Stimulated activated CD4-positive, alpha-beta T cell treated with anti-CD3 and anti-CD28 coated beads, Interleukin-2, amount 100 ng/mL, for 48 hours (primary cell): ENCODE results near the gene CREG2.
"Not testable (repeated sequence)": the region's sequence is repeated elsewhere in the genome, so short reads cannot be mapped to it uniquely, and the experiment has no call there.

Experiments used
- DNase-seq, 2 donors: peaks; one replicate each; pipeline ENCODE4 v3.0.0-alpha.2; 2020

Gene CREG2

GRCh38 chr2:101369100-101369499 is 18.2 kb downstream of the CREG2 start:
- DNase-seq = no peak

- DNase-seq = no peak
Observed at GRCh38 chr2:101368376-101368775, 18.9 kb downstream of the CREG2 start.

- DNase-seq = no peak
Observed at GRCh38 chr2:101367508-101367907, 19.8 kb downstream of the CREG2 start.

GRCh38 chr2:101364878-101365277 is 22.4 kb downstream of the CREG2 start:
- DNase-seq = no peak

GRCh38 chr2:101362777-101363176 is 24.5 kb downstream of the CREG2 start:
- DNase-seq = no peak

- DNase-seq = no peak
Observed at GRCh38 chr2:101362316-101362715, 25.0 kb downstream of the CREG2 start.

GRCh38 chr2:101361522-101361921 is 25.8 kb downstream of the CREG2 start:
- DNase-seq = no peak

DNA sequence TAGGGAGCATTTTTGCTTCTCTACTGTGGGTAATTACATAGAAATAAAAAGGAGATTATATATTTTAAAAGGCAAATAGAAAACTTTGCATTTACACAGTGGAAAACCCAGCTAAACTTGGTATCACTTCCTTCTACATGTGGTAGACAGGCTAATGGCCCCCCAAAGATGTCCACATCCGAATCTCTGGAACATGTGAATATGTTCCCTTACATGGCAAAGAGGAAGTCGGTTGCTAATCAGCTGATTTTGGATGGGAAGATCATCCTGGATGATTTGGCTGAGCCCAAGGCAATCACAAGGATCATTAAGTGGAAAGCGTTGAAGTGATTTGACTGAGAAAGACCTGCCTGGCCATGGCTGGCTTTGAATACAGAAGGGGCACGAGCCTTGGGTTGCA is 26.2 kb downstream of the CREG2 start:
- no peak for DNase-seq

GRCh38 chr2:101360232-101360631 is 27.1 kb downstream of the CREG2 start:
- no peak for DNase-seq

GRCh38 chr2:101359410-101359954 is 27.8 kb downstream of the CREG2 start:
- no peak for DNase-seq

DNA sequence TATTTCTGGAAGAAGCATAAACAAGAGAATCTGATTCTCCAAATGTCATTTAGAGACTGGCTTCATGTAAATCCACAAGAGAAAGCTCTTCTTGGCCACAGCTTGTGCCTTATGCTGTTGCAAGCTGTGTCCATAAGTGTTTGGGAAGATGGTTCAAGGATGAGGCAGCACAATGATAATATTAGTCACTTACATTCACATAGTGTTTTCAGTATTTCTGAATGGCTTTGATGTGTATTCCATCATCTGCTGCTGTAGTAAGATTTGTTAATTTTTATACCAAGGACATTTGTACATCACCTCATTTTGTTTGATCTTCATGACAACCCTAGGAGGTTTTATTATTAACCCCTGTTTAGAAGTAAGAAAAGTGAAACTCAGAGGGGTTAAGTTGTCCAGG is 29.9 kb downstream of the CREG2 start:
- no peak for DNase-seq

DNA sequence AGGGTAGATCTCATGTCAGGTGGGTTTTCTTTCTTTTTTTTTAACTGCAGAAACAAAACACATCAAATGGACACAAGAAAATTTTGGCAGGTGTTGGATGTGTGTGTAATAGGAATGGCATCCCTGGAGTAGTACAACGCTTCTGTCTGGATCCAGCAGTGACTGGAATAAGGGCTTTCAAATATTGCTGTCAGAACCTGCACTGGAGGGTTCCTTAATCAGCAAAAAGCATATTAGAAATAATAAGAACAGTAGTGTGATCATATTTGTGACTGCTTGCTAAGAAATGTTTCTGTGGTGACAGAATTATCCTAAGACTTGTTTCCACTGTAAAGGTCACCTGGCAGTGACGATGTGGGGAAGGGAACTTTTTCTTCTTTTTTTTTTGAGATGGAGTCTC is 30.8 kb downstream of the CREG2 start:
- DNase-seq = no peak

GRCh38 chr2:101356055-101356454 is 31.2 kb downstream of the CREG2 start:
- DNase-seq = no peak

DNA sequence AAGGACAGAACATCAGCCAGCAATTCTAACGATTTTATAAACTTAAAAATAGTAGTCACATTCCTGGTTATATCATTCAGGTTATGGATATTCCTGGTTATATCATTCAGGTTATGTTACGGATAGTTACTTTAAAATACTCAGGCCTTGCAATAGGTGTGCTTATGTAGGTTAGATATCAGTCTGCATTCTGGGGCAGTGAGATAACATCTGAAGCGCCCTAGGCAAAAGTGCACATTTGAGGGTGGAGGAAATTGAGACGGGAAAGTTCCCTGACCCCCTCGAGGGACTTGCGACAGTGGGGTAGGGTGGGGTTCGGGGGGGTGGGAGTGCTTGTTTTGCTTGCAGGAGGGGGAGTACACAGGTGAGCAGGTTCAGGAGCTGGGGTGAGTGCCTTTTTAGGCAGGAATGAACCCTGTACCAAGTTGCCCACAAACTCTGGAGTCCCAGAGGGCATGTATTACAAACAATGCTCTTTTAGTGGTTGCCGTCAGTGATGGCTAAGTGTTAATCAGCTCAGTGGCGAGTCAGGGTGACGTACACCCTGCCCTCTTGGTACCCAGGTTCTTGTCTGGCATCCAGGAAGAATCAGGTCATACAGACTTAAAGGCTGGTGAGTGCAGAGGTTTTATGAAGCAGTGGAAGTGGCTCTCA is 31.8 kb downstream of the CREG2 start:
- no peak for DNase-seq

- no peak for DNase-seq
Observed at GRCh38 chr2:101354420-101355311, 32.6 kb downstream of the CREG2 start.

DNA sequence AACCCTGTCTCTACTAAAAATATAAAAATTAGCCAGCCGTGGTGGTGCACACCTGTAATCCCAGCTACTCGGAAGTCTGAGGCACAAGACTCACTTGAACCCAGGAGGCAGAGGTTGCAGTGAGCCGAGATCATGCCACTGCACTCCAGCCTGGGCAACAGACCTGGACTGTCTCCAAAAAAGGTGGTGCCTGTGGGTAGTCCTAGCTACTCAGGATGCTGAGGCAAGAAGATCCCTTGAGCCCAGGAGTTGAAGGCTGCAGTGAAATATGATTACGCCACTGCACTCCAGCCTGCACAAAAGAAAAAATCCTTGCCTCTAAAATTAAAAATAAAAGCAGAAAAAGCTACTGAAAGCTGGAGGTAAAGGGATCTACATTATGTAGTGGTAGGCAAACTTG is 34.7 kb downstream of the CREG2 start:
- DNase-seq = not testable (repeated sequence)

DNA sequence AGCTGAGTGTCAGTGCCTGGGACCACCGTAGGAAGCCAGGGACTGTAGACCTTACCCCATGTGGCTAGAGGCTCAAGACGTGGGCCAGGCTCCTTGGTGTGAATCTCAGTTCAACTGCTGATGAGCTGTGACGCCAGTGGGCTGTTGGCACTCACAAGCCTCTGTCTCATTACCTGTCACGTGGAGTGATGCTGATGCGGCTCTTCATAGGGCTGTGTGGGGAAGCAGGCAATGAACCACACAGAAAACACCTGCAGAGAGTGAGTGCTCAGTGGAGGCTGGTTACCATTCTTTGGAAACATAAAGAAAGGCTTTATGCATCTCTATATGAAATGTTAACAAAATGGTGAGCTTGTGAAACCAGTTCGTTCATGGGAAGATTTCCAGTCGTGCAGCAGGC is 36.1 kb downstream of the CREG2 start:
- DNase-seq = no peak

DNA sequence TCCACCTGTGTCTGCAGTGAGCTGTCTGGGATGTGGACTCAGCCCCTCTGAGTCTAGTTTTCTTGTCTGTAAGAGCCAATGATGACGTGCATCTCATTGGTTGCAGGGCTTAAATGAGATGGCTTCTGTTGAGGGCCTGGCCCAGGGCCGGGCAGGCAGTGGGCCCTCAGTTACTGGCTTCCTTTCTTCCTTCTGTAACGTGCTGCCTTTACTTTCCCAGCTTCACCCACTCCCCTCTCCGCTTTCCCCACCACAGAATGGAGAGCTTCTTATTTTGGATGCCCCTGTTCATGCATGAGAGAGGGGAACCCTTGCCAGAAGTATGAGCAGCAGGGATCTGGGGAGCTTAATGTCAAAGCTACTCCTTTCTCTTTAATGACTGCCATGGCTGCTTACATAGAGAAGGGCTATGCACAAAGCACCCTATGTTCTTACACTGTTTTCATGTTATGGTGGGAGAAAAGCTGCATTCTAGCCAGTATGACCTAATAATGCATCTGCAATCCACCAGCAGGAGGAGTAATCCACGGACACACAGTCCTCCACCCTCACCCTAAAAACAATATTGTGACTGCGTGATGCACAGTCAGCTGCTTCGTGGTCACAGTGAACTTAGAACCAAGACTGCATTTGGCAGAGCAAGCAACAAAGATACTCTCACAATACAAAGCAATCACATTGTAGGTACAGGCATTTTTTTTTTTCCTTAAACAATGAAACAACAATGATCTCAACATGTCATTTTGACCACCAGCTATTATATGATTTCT is 37.2 kb downstream of the CREG2 start:
- DNase-seq = no peak

DNA sequence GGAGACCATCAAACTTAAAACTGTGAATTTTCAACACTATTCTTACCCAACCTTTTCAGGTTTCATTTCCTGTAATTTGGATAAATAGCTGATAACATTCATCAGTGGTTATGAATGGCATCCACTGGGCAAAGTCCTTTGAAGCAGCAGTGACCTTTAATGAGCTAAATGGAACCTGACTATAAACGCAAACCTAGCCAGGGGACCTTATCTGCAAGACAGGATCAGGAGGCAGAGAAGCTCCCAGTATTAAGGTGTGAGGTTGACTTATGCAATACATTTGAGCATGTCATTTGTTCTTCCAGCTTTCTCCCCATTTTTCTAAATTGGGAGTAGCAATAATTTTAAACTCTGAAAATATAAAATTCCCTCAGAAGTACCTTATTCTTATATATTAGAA is 38.4 kb downstream of the CREG2 start:
- DNase-seq = no peak

- DNase-seq = no peak
Observed at GRCh38 chr2:101346909-101347308, 40.4 kb downstream of the CREG2 start.

DNA sequence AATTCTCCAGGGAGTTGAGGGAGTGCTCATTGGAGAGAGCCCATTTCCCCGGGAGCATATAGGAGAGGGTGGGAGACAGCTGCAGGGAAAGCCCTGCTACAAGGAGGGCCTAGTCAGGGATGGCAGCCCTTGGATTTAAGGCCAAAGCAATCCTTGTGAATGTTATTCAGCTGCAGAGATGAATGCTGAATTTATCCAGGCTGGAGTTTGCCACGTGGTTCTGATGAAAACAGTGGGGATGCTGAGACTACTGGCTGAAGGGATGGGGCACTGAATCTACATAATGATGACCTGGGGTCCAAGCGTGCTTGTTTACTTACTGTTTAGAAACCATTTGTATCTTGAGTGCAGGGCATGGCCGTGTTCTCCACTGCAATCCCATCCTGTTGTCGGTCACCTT is 43.2 kb downstream of the CREG2 start:
- no peak for DNase-seq

DNA sequence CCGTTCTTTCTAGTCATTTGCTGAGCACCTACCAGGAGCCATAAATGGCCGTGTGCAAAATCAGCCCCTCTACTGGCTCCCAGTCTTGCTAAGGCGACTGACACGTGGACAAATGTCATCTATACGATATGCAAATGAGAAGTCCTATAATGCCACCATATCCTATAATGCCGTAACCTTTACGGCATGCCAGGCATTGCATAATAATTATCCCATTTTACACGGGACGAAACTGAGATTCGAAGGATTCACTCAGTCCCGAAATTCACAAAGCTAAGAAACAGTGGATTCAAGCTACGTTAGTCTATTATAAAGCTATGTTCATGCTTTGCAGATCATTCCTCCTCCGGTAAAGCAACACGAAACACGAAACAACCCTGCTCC is 44.7 kb downstream of the CREG2 start:
- no peak for DNase-seq

DNA sequence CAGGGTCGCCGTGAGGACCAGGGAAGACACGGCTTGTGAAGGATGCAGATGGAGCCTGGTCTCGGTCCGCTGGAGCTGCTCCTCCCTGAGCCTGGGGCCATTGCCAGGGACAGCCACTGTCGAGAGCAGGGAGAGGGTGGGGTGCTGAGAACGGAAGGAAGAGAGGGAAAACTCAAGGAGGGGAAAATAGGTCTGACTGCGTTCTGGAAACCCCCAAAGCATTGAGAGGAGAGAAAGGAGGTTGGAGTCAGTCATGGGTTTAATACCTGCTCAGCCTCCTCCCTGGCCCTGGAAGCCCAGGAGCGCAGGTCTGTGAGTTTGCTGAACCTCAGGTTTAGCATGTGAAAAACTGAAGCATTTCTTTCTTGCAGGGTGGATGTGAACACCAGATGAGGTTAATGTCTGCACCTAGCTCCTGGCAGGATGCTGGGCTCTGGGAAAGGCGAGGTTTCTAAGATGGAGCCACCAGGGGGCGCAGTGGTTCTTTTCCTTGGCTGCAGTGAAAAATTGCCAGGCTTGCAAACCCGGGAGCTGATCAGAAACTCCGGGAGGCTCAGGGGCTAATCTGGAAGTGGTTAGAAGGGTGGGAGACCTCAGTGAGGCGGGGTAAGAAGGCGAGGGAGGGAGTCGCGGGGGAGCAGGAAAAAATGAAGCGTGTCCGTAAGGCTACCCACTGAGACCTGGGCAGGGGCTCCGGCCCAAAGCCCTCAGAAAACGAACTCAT is 45.2 kb downstream of the CREG2 start:
- peak; percentile 76 to 79 for DNase-seq
